ENCODE measurements around the gene SGCE. TPM values are rescaled to one million over a fixed set of nuclear protein-coding genes. Genes with fewer than 3 reads are reported as not detected.
"Not testable (repeated sequence)": the region's sequence is repeated elsewhere in the genome, so short reads cannot be mapped to it uniquely, and the experiment has no call there.

Gene SGCE
- polyA plus RNA-seq (2013, experiment 1 of 2): 90.6 TPM
- 93.1 TPM for polyA plus RNA-seq (2013, experiment 2 of 2)

- Histone ChIP-seq H3K14ac (ENCODE audit: low read length) (peak within 1 kb of the TSS; percentile 47), H3K27me3 (ENCODE audit: control insufficient read depth in 3 of 3, insufficient read depth in 3 of 3, low read depth in 1 of 3, low read length in 3 of 3) (no peaks in the 10 kb centered on the region), H3K9me3 (replicated peaks in 1 of 2; ENCODE audit: control insufficient read depth in 2 of 2, insufficient read depth in 1 of 2, low read depth in 1 of 2, low read length in 2 of 2) (peaks cover 0 to 8% of the 10 kb centered on the region in 2 donors), H3K4me2 (ENCODE audit: insufficient read depth, low read length, poor library complexity, severe bottlenecking) (peak within 1 kb of the TSS; percentile 85), H2AK5ac (ENCODE audit: low read depth, low read length) (peak within 1 kb of the TSS; percentile 76), H3K9ac (ENCODE audit: low read depth, low read length, poor library complexity) (peak within 1 kb of the TSS; percentile 82), H3K4ac (ENCODE audit: low read length) (peak within 1 kb of the TSS; percentile 8), H3K4me3 (ENCODE audit: low read length in 2 of 2) (peak within 1 kb of the TSS; percentile 80 to 84), H4K8ac (ENCODE audit: low read depth, low read length) (peak within 1 kb of the TSS; percentile 75), H3K36me3 (replicated peaks in 1 of 2; ENCODE audit: control insufficient read depth in 2 of 2, insufficient read depth in 2 of 2, low read length in 2 of 2) (no peaks in the 10 kb centered on the region), H4K91ac (ENCODE audit: low read depth, low read length, poor library complexity) (no peak within 1 kb of the TSS), H2BK5ac (ENCODE audit: low read length) (no peak within 1 kb of the TSS), H3K79me1 (ENCODE audit: low read depth, low read length) (no peaks in the 10 kb centered on the region), H3K4me1 (ENCODE audit: control insufficient read depth in 2 of 2, insufficient read depth in 1 of 2, low read depth in 1 of 2, low read length in 2 of 2) (peaks cover 1 to 13% of the 10 kb centered on the region in 2 donors), H3K27ac (replicated peaks; ENCODE audit: low read length) (peak within 1 kb of the TSS; percentile 43), H2BK12ac (ENCODE audit: low read length) (no peak within 1 kb of the TSS), H2AFZ (ENCODE audit: low read length) (peak within 1 kb of the TSS; percentile 89), H3K18ac (ENCODE audit: low read length) (peak within 1 kb of the TSS; percentile 95), H3K23ac (ENCODE audit: low read depth, low read length, poor library complexity) (peak within 1 kb of the TSS; percentile 81), H2BK15ac (ENCODE audit: low read length) (peak within 1 kb of the TSS; percentile 43), H2BK120ac (ENCODE audit: low read depth, low read length) (peak within 1 kb of the TSS; percentile 65)
- peak; percentile 74 for DNase-seq (ENCODE audit: low spot score)
- WGBS, 2 donors (ENCODE audit: extremely low coverage in 2 of 2, insufficient read length in 2 of 2, insufficient replicate concordance in 1 of 2): no CpG with 5 or more reads among the region's 63 CpGs
Measured at GRCh38 chr7:94655848-94656657, at the start of gene SGCE. Gene SGCE, minus strand, starts transcription at chr7:94656133. Its CDS starts 35 bp downstream, at chr7:94656098.

- not testable (repeated sequence) for H2BK15ac ChIP-seq (ENCODE audit: low read length); H3K18ac ChIP-seq (ENCODE audit: low read length); H4K8ac ChIP-seq (ENCODE audit: low read depth, low read length); H2AFZ ChIP-seq (ENCODE audit: low read length); H3K4me3 ChIP-seq (ENCODE audit: low read length in 2 of 2); H3K4me2 ChIP-seq (ENCODE audit: insufficient read depth, low read length, poor library complexity, severe bottlenecking); H2BK5ac ChIP-seq (ENCODE audit: low read length); DNase-seq (ENCODE audit: low spot score); H3K4ac ChIP-seq (ENCODE audit: low read length); H3K14ac ChIP-seq (ENCODE audit: low read length); H3K9ac ChIP-seq (ENCODE audit: low read depth, low read length, poor library complexity); H2BK12ac ChIP-seq (ENCODE audit: low read length); H3K36me3 ChIP-seq (replicated peaks in 1 of 2; ENCODE audit: control insufficient read depth in 2 of 2, insufficient read depth in 2 of 2, low read length in 2 of 2); H3K27ac ChIP-seq (replicated peaks; ENCODE audit: low read length); H3K23ac ChIP-seq (ENCODE audit: low read depth, low read length, poor library complexity); H4K91ac ChIP-seq (ENCODE audit: low read depth, low read length, poor library complexity); H3K79me1 ChIP-seq (ENCODE audit: low read depth, low read length); H2BK120ac ChIP-seq (ENCODE audit: low read depth, low read length); H3K27me3 ChIP-seq (ENCODE audit: control insufficient read depth in 3 of 3, insufficient read depth in 3 of 3, low read depth in 1 of 3, low read length in 3 of 3); H2AK5ac ChIP-seq (ENCODE audit: low read depth, low read length); H3K9me3 ChIP-seq (replicated peaks in 1 of 2; ENCODE audit: control insufficient read depth in 2 of 2, insufficient read depth in 1 of 2, low read depth in 1 of 2, low read length in 2 of 2)
- no CpG with 5 or more reads among the region's 39 CpGs for WGBS, 2 donors (ENCODE audit: extremely low coverage in 2 of 2, insufficient read length in 2 of 2, insufficient replicate concordance in 1 of 2)
- H3K4me1 ChIP-seq (ENCODE audit: control insufficient read depth in 2 of 2, insufficient read depth in 1 of 2, low read depth in 1 of 2, low read length in 2 of 2): peaks cover 6 to 22% of the 10 kb centered on the region in 2 donors
Measured at GRCh38 chr7:94705155-94706021, 49.5 kb upstream of the SGCE start.

- peaks cover 6 to 36% of the 10 kb centered on the region in 2 donors for H3K4me1 ChIP-seq (ENCODE audit: control insufficient read depth in 2 of 2, insufficient read depth in 1 of 2, low read depth in 1 of 2, low read length in 2 of 2)
- no peak overlapping the region for H3K4ac ChIP-seq (ENCODE audit: low read length)
- H3K4me2 ChIP-seq (ENCODE audit: insufficient read depth, low read length, poor library complexity, severe bottlenecking): no peak overlapping the region
- H3K36me3 ChIP-seq (replicated peaks in 1 of 2; ENCODE audit: control insufficient read depth in 2 of 2, insufficient read depth in 2 of 2, low read length in 2 of 2): no peaks in the 10 kb centered on the region
- H2BK120ac ChIP-seq (ENCODE audit: low read depth, low read length): no peak overlapping the region
- no peak overlapping the region for H3K14ac ChIP-seq (ENCODE audit: low read length)
- H3K4me3 ChIP-seq (ENCODE audit: low read length in 2 of 2): no peak overlapping the region
- DNase-seq (ENCODE audit: low spot score): peak; percentile 50
- no peak overlapping the region for H4K8ac ChIP-seq (ENCODE audit: low read depth, low read length)
- H3K9ac ChIP-seq (ENCODE audit: low read depth, low read length, poor library complexity): no peak overlapping the region
- H3K27ac ChIP-seq (replicated peaks; ENCODE audit: low read length): peak overlapping the region; percentile 9
- H2BK15ac ChIP-seq (ENCODE audit: low read length): no peak overlapping the region
- H3K9me3 ChIP-seq (replicated peaks in 1 of 2; ENCODE audit: control insufficient read depth in 2 of 2, insufficient read depth in 1 of 2, low read depth in 1 of 2, low read length in 2 of 2): peaks cover 0 to 20% of the 10 kb centered on the region in 2 donors
- H3K27me3 ChIP-seq (ENCODE audit: control insufficient read depth in 3 of 3, insufficient read depth in 3 of 3, low read depth in 1 of 3, low read length in 3 of 3): no peaks in the 10 kb centered on the region
- WGBS, 2 donors (ENCODE audit: extremely low coverage in 2 of 2, insufficient read length in 2 of 2, insufficient replicate concordance in 1 of 2): no CpG with 5 or more reads among the region's 1 CpG
- no peak overlapping the region for H2AK5ac ChIP-seq (ENCODE audit: low read depth, low read length)
- no peak overlapping the region for H4K91ac ChIP-seq (ENCODE audit: low read depth, low read length, poor library complexity)
- no peak overlapping the region for H2AFZ ChIP-seq (ENCODE audit: low read length)
- H2BK12ac ChIP-seq (ENCODE audit: low read length): no peak overlapping the region
- H3K18ac ChIP-seq (ENCODE audit: low read length): no peak overlapping the region
- no peaks in the 10 kb centered on the region for H3K79me1 ChIP-seq (ENCODE audit: low read depth, low read length)
- H2BK5ac ChIP-seq (ENCODE audit: low read length): no peak overlapping the region
- no peak overlapping the region for H3K23ac ChIP-seq (ENCODE audit: low read depth, low read length, poor library complexity)
Measured at GRCh38 chr7:94701555-94701973, 45.6 kb upstream of the SGCE start.

Measured in neuronal stem cell (in vitro differentiated cells).